Kidney (tissue), 14 donors: Measurements from ENCODE around the gene DEFB114. TPM values are rescaled to one million over a fixed set of nuclear protein-coding genes. Genes with fewer than 3 reads are reported as not detected.

Experiments used
- DNase-seq, 5 donors: peaks; one replicate each; pipeline ENCODE4 v3.0.0-alpha.2; 2013 to 2020
- FAIRE-seq: peaks from 2 replicates; lab custom pipeline; 2012; peaks lifted over from hg19 to GRCh38; lab: Jason Lieb, UNC
- H3K27ac ChIP-seq, 2 donors: one replicate each; pipeline ENCODE4 v1.7.0; 2013; ENCODE audit warnings: low read depth in 2 of 2, low read length in 2 of 2, inconsistent platforms in 1 of 2
- H3K27me3 ChIP-seq: one replicate; pipeline ENCODE4 v1.7.1; 2013; ENCODE audit warnings: low read length, inconsistent platforms; ENCODE audit not compliant: control insufficient read depth, insufficient read depth
- H3K36me3 ChIP-seq, 3 donors: one replicate each; pipeline versions ENCODE4 v1.7.0 to v1.7.1; 2013; ENCODE audit warnings: low read length in 3 of 3, control low read depth in 1 of 3, inconsistent platforms in 1 of 3; ENCODE audit not compliant: insufficient read depth in 3 of 3, control insufficient read depth in 2 of 3
- H3K4me1 ChIP-seq, 3 donors: one replicate each; pipeline versions ENCODE4 v1.7.0 to v1.7.1; 2013; ENCODE audit warnings: low read length in 3 of 3, inconsistent platforms in 1 of 3, low read depth in 1 of 3; ENCODE audit not compliant: control insufficient read depth in 2 of 3, insufficient read depth in 2 of 3
- H3K4me3 ChIP-seq, 3 donors: one replicate each; pipeline versions ENCODE4 v1.7.0 to v1.8.1; 2013; ENCODE audit warnings: low read length in 3 of 3, control low read depth in 1 of 3, inconsistent platforms in 1 of 3
- H3K9ac ChIP-seq, 3 donors: one replicate each; pipeline versions ENCODE4 v1.7.0 to v1.7.1; 2013; ENCODE audit warnings: low read length in 3 of 3, control low read depth in 1 of 3, inconsistent platforms in 1 of 3
- H3K9me3 ChIP-seq, 3 donors: one replicate each; pipeline versions ENCODE4 v1.7.0 to v1.7.1; 2013; ENCODE audit warnings: low read length in 3 of 3, control low read depth in 1 of 3, inconsistent platforms in 1 of 3; ENCODE audit not compliant: control insufficient read depth in 2 of 3, insufficient read depth in 1 of 3
- intact Hi-C: fragments of 100-400 bp; cut with DNase I; formaldehyde crosslinking; loops from one replicate; pipeline ENCODE4 v1.11.1; 2022
- polyA plus RNA-seq: library from polyadenylated mRNA; stranded (reverse); fragments of 350-450 nt; fragmentation: Illumina TruSeq; extraction: RNeasy Lipid Tissue Mini Kit (QIAGEN cat#74804); gene quantifications from one replicate; pipeline ENCODE4 v1.2.3, GENCODE V29; 2014; ENCODE audit warnings: low read depth, low replicate concordance; ENCODE audit not compliant: insufficient read depth
- total RNA-seq: library from RNA; stranded (reverse); fragmentation: NEBNext Ultra II Directional; extraction: Animal tissue kit (Norgen Biotek cat#: 25700); gene quantifications from one replicate; pipeline ENCODE4 v1.2.1, GENCODE V29; 2021
- TF ChIP-seq, protein P1 (sequence below): IDR thresholded peaks from 3 replicates; pipeline ENCODE4 v1.5.1; 2012; ENCODE audit warnings: mild to moderate bottlenecking, moderate library complexity, borderline replicate concordance; ENCODE audit not compliant: insufficient read depth; ENCODE audit errors: extremely low read depth
- donor health status: control.
- donor health status: control.
- donor health status: control.
- donor health status: control.
- donor health status: control.
- donor health status: DM: yes; HTN: yes; CAD: no.
- donor health status: Normal renal cell carcinoma (clear cell type).

The DEFB114 gene
- total and polyA plus RNA-seq, 2 donors from 2014 or later, result not detected

DNA sequence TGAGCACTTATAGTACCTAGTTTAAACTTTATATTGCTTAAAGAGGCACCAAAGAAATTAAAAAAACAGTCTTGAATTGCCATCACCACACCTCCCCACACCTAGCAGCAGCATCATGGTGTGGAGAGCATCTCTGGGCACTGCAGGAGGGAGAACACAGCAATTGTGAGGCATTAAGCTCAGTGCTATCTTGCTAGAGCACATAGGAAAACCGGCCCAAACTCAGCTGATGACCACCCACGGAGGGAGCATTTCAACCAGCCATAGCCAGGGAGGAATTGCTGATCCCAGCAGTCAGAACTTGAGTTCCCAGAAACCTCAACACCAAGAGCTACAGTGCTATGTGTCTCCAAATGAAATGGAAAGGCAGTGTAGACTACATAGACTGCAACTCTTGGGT lies 24.9 kb upstream of the DEFB114 start:
- Histone ChIP-seq H3K27me3 (no peaks in the 10 kb centered on the region), H3K9ac (no peak overlapping the region), H3K36me3 (no peaks in the 10 kb centered on the region), H3K9me3 (no peaks in the 10 kb centered on the region), H3K4me1 (no peaks in the 10 kb centered on the region), H3K27ac (no peak overlapping the region), H3K4me3 (no peak overlapping the region)
- FAIRE-seq, result no peak
- DNase-seq, result no peak
- intact Hi-C loops, result no loop called here
- TF ChIP-seq, protein P1, sequence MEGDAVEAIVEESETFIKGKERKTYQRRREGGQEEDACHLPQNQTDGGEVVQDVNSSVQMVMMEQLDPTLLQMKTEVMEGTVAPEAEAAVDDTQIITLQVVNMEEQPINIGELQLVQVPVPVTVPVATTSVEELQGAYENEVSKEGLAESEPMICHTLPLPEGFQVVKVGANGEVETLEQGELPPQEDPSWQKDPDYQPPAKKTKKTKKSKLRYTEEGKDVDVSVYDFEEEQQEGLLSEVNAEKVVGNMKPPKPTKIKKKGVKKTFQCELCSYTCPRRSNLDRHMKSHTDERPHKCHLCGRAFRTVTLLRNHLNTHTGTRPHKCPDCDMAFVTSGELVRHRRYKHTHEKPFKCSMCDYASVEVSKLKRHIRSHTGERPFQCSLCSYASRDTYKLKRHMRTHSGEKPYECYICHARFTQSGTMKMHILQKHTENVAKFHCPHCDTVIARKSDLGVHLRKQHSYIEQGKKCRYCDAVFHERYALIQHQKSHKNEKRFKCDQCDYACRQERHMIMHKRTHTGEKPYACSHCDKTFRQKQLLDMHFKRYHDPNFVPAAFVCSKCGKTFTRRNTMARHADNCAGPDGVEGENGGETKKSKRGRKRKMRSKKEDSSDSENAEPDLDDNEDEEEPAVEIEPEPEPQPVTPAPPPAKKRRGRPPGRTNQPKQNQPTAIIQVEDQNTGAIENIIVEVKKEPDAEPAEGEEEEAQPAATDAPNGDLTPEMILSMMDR, result no peak

DNA sequence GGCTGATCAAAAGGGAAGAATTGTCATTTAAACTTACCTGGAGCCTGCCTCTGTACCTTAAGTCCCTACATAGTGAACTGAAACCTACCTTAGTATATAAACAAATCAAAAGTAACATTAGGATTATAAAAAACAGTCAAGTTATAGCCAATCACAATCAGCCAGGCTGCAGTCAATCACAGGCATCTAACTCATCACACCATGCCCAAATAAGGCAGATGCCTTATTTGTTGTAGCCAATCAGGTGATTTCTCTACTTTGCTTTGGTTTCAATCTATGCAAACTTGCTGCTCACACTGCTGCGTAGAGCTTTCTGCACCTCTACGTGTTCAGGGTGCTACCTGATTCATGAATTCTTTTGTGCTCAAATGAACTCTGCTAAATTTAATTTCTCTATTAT lies 23.8 kb upstream of the DEFB114 start:
- H3K9me3 ChIP-seq, result no peaks in the 10 kb centered on the region
- TF ChIP-seq, protein P1, result no peak
- intact Hi-C loops, result no loop called here
- no peak overlapping the region for H3K9ac ChIP-seq
- DNase-seq, result no peak
- H3K27ac ChIP-seq, result no peak overlapping the region
- no peaks in the 10 kb centered on the region for H3K4me1 ChIP-seq
- H3K27me3 ChIP-seq, result no peaks in the 10 kb centered on the region
- no peaks in the 10 kb centered on the region for H3K36me3 ChIP-seq
- FAIRE-seq, result no peak
- no peak overlapping the region for H3K4me3 ChIP-seq

DNA sequence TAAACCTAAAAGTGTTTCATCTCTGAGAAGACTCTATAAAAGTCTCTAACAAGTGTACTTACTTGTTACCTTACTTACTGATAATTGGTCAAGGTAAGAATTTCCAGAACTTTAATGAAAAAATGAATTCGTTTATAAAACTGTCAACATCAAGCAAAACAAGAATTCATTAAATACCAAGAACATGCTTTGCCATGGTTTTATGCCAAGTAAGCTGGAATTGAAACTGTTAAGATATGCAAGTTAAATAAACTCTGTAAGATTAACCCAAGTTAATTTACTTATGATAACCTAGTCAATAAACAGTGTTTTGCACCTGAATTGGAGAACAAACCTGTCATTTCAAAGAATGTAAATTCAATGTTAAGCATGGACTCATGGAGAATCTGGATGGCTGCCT lies 22.6 kb upstream of the DEFB114 start:
- Histone ChIP-seq H3K4me1 (no peaks in the 10 kb centered on the region), H3K9ac (no peak overlapping the region), H3K9me3 (no peaks in the 10 kb centered on the region), H3K36me3 (no peaks in the 10 kb centered on the region), H3K27me3 (no peaks in the 10 kb centered on the region), H3K4me3 (no peak overlapping the region), H3K27ac (no peak overlapping the region)
- TF ChIP-seq, protein P1, result no peak
- FAIRE-seq (no peak), DNase-seq (no peak)
- intact Hi-C loops, result no loop called here

DNA sequence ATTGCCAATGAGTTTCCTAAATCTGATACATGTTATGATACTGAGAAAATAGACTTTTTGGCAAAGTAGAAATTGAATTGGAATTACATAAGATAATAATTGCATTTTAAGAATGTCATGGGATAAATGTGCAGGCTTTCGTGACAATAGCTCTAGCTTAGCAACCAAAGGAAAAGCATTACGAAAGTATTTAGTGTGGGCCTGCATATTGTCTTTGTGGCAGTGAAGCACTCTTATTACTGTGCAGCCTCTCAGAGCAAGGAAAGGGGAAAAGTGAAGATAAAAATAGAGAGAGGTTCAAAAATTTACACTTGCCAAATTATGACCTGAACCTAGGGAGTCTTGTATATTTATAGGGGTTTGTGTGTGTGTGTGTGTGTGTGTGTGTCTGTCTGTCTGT lies 18.1 kb upstream of the DEFB114 start:
- Histone ChIP-seq H3K27me3 (no peaks in the 10 kb centered on the region), H3K4me3 (no peak overlapping the region), H3K27ac (no peak overlapping the region), H3K36me3 (no peaks in the 10 kb centered on the region), H3K4me1 (no peaks in the 10 kb centered on the region), H3K9me3 (no peaks in the 10 kb centered on the region), H3K9ac (no peak overlapping the region)
- FAIRE-seq, result no peak
- no peak for DNase-seq
- intact Hi-C loops, result no loop called here
- TF ChIP-seq, protein P1, result no peak
